Fibroblast of peridontal ligament (primary cell): Measurements from ENCODE around the gene FAM151A.

Source experiments
- DNase-seq: peaks from one replicate; pipeline ENCODE4 v3.0.0-alpha.2; 2010; ENCODE audit errors: extremely low read depth

The FAM151A gene

DNA sequence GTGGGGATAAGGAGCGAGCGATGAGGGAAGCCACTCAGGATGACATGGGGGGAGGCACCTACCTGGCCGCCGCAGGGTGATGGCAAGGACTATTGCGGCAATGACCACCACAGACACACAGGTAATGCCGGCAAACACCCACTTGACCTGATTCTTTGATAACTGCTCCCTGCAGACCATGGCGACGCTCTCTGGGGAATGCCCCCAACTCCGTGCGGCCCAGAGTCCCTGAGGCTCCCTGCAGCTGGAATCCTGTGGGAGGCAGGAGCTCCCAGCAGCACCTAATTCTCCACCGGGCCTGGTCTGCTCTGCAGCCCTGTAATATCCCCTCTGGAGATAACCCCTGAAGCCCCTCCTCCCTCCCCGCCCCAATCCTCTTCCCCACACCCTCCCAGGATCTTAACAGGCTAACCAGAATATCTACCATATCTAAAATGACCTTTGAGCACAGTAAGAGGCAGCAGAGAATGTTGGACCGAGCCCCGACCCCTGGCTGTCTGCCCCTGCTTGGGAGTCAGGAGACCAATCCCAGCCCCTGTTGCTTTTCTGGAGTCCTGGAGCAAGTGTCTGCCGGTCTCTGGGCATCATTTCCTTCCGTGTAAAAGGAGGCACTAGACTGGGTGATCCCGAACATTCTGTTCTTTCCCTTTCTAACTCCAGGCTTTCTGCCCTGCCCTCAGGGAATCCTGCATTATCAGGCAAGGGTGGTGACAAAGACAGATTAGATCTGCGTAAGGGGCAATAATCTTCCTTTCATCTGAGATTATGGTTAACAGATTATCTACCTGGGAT is at the start of gene FAM151A:
FAM151A (minus strand) TSS at position 310 of the 792 bp plus-strand sequence; CDS start at position 180, 130 bp downstream.
- no peak for DNase-seq

GRCh38 chr1:54671985-54672608 is 48.8 kb upstream of the FAM151A start:
- peak; percentile 50 for DNase-seq

GRCh38 chr1:54668567-54668966 is 45.2 kb upstream of the FAM151A start:
- no peak for DNase-seq

DNA sequence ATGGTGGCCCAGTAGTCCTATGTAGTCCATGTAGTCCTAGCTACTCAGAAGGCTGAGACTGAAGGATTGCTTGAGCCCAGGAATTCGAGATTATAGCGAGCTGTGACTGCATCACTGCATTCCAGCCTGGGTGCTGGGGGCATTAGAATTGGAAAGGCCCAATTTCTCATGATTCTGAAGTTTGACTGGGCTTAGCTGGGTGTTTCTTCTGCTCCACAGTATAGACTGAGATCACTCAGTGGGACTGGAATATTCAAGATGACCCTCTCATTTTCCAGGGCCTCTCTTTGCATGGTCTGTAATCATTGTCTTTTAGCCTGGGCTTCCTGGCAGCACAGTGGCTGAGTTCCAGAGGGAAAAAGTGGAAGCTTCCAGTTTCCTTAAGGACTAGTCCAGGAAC is 44.5 kb upstream of the FAM151A start:
- DNase-seq = no peak

DNA sequence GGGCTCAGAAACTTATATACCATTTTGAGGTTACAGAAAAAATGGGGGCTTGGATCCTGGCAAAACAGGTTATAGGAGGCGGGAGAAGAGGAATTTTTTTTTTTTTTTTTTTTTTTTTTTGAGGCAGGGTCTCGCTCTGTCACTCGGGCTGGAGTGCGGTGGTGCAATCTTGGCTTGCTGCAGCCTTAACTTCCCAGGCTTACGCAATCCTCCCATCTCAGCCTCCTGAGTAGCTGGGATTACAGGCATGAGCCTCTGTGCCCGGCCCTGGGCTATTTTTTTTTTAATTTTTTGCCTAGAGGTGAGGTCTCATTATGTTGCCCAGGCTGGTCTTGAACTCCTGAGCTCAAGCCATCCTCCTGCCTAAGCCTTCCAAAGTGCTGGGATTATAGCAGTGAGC is 43.0 kb upstream of the FAM151A start:
- DNase-seq = no peak

DNA sequence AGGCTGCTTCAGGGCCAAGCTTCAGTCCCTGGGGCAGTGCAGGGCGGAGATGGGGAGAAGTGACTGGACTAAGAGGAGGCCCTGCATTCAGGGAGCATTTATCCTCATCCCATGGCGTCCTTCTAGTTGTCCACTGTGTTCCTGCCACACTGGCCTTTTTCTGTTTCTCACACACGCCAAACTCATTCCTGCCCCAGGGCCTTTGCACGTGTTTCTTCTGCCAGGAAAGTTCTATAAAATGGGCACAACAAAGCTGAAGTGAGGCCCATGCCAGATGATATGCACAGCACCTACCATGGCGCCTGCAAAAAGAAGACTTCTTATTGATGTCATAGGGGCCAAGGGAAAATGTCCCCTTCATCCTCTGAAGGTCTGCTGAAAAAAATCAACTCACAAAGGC is 42.5 kb upstream of the FAM151A start:
- DNase-seq = no peak

DNA sequence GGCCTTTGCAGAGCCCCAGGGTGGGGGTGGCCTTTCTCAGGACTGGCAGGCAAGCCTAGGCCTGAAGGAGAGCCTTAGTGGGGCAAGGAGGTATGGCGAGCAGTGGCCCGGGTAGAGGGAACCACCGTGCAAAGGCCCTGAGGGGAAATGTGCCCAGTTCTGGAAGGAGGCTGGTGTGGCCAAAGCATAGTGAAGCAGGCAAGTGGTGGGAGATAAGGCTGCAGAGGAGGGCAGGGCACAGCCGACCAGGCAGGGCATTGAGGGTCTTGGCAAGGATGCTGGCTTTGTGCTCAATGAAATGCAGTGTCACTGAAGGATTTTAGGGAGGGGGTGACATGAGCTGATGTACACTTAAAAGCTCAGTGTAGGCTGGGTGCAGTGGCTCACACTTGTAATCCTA is 41.0 kb upstream of the FAM151A start:
- no peak for DNase-seq

DNA sequence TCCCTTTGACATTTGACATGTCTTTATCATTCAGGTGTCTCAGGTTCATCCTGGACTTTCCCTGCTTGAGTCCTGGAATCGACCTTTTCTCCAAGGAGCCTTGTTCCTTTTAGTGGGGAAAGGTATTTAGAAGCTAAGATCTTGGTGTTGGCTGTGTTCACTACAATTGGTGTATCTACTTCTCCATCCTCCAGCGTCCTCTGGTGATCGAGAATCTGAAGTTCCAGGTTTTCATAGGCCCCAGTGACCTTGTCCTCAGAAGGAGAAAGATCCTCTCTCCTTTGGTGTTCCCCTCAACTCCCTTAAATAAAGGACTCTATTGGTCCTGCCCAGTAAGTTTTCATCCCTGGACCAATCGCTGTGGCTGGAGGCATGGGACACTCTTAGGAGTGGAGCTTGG is 40.4 kb upstream of the FAM151A start:
- DNase-seq = no peak

DNA sequence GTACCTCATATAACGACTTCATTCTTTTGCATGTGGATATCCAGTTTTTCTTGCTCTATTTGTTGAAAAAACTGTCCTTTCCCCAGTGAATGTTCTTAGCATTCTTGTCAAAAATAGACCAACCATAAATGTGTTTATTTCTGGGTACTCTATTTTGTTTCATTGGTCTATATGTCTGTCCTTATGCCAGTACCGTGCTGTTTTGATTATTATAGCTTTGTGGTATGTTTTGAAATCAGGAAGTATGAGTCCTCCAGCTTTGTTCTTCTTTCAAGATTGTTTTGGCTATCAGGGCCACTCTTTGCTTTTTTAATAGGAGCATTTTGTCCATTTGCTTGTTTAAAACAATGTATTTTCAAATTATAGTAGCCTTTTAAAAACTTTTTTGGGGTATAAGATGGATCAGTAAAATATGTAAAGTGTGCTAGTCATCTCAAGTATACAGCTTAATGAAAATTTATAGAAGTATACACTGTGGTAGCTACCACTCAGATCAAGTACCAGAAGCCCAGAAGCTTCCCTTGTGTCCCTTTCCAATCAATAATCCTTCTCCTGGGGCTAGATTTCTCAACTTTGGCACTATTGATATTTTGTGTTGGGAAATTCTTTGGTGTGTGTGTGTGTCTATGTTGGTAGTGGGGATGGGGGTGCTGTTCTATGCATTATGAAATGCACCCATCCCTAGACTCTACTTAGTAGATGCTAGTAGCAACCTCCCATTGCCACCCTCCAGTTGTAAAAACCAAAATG is 35.0 kb upstream of the FAM151A start:
- no peak for DNase-seq

DNA sequence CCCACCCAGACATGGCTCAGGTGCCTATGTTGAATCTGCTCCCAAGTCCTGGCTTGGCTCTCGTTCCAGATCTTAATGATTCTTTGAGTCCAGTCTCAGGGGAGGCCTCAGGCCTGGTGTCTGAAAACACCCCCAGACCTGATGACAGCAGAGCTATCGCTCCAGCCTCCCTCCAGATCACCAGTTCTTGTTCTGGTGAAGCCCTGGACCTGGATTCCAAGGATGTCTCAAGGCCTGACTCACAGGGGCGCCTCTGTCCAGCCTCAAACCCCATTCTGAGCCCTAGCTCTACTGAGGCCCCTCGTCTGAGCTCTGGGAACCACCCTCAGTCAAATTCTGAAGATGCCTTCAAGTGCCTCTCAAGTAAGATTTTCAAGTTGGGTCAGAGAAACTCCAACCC is 29.7 kb upstream of the FAM151A start:
- no peak for DNase-seq

GRCh38 chr1:54652168-54652567 is 28.8 kb upstream of the FAM151A start:
- no peak for DNase-seq

DNA sequence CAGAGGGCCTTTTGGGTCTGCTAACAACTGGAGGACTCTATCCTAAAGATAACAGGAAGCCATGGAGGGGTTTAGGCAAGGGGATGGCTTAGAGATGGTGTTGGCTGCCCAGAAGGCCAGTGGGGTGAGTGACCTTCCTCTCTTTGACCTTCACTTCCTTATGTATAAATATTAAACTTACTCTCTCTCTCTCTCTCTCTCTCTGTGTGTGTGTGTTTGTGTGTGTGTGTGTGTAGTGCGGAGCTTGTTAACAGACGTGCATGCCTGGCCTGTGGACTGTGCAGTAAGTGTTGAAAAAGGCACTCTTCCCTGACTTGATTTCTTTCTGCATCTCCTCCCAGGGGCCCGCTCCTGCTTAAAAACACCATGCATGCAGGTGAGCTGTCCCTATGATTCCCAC is 28.3 kb upstream of the FAM151A start:
- no peak for DNase-seq

DNA sequence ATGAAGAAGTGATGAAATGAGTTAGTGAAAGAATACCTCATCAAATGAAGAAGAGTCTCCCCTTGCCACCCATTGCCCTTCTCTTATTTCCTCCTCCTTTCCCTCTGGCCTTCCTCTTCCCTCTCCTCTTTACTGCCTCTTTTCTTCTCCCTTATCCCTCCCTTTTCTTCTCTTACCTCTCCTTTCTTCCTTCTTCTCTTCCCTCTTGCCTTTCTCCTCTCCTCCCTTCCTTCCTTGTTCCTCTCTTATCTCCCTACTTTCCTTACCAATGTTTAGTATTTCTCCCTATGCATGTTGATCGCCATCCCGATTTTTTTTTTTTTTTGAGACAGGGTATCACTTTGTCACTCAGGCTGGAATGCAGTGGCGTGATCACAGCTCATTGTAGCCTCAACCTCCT is 27.1 kb upstream of the FAM151A start:
- DNase-seq = no peak

DNA sequence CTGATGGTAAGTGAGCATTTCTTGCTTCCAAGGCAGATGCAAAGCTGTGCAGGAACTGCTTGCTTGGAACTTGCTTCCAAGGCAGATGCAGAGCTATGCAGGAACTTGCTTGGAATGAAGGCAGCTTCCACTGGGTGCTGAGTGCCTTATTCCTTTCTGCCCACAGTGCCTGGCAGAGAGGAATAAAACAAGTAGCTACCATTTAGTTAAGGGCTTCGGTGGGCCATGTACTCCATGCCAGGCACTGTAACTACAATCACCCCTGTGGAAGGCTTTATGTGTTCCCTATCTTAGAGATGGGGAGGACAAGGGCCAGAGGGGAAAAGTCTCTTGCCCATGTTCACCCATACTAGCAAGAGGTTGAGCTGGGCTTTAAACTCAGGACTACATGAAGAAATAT is 26.6 kb upstream of the FAM151A start:
- DNase-seq = no peak

DNA sequence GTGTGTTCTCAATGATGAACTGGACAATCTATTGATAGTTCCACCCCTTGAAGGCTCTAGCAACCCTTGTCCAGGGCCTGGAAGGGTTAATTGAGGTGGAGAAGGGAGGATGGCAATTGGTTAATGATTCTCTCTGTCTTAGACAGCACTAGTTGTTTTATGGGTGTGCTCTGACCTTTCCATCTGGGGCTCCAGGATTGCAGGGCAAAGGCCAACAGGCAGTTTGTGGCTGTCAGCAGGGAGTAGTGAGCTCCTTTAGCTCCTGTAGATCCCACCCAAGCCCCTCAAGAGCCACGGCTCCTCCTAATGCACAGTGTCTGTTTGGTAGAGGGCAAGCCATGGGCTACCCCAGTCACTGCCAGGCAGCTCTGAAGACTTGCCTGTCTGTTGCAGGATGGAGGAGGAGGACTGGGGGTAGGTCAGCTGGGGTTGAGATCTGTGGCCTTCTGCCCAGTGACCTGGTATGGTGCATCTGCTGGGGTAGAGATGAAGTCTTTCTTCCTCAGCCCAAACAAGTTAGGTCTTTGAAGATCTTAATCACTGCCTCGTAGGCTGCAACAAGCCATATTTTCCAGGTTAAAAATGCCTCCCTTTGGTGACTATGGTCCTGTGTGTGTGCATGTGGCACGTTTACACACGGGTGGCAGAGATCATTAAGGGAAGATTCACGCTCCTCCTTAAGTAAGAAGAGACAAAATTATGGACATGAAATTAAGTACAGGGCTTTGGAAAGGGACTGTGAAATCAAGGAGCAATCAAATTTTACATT is 26.0 kb upstream of the FAM151A start:
- DNase-seq = no peak

GRCh38 chr1:54645806-54646676 is 22.7 kb upstream of the FAM151A start:
- DNase-seq = no peak

DNA sequence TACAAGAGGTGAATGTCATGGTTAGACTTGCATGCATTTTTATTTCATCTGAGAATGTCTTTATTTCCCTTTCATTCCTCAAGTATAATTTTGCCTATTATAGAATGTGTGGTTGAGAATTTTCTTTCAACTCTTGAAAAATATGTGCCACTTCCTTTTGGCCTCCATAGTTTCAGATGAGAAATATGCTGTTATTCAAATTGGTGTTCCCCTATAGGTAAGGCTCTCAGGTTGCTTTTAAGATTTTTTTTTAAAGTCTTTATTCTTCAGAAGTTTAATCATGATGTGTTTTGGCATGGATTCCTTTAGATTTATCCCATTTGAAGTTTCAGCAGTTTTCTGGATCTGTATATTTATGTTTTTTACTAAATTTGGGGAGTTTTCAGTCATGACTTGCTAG is 20.4 kb upstream of the FAM151A start:
- DNase-seq = no peak

DNA sequence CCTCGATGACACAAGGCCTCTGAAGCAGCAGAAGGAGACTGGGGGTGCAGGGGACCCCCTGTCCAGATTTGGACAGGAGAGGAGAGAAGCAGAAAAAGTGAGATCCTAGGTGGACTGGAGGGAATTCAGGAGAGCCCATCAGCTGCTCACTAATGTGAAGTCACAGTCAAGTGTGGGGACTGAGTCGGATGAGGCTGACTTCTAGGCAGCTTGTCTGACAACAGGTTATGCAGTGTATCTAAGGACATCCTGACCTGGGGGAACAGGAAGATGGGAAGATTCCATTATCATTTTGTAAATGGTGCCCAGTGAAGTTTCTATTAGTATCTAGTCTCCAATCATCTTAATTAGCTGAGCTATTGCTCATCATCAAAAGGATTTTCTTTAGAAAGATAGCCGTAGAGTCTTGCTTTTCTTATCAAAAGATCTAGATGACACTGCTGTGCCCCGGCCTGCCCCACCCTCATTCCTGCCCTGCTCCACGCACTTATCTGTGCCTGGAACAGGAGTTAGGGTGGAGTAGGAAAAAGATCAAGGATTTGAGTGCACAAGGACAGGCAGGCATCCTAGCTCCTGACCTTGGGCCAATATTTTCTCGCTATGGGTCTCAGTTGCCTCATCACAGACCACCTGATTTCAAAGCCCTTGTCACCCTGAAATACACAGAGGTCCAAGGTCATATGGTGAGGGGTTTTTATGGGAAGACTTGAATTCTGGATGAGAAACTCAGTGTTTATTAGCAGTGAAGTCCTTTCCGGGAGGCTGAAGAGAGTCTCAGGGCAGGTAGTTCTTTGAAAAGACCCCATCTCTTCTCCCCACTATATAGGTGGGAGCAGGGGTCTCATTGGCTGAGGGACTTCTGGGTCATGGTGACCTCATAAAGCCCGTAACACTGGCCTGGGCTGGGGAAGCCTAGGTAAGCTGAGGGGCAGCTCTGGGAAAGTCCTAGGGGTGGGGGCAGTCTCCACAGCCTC is 17.8 kb upstream of the FAM151A start, which contains the start of gene MROH7:
MROH7 (plus strand) TSS at position 924 of the 974 bp plus-strand sequence. CDS start 11,141 bp downstream, outside the sequence.
- DNase-seq = no peak

GRCh38 chr1:54640361-54640760 is 17.0 kb upstream of the FAM151A start:
- DNase-seq = no peak
